ENCODE measurements around the gene TMA7B.

The TMA7B gene

DNA sequence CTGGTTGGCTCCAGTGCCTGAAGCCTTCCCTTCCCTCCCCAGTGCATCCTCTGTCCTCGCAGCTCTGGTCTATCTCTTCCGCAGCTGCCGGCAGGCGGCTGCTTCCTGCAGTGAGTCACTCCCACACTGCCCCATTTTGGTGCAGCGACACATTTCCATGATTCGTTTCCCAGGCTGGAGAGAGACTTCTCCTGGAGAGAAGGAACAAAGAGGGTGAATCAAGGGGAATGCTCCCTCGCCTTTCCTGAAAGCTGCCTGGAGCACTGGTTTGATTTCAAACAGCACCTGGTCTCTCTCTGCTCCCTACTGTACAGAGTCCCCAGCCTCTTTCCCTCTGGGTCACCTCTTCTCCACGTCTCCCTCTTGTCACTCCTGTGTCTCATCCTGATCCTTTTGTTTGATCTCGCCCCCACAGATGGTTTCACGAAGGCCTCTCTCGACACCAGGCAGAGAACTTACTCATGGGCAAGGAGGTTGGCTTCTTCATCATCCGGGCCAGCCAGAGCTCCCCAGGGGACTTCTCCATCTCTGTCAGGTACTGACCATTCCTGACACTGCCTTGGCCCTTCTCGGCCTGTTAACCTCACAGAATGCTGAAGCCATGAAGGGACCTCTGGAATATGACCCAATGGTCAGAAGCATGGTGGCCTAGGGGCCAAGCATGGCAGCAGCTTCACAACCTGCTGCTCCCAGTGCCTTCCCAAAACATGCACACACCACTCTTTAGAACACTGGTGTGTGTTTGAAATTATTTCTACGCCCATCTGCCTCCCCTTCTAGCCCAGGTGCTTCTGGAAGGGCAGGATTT lies at the start of gene TMA7B:
TSS of gene TMA7B (plus strand) at position 758 of the 808 bp plus-strand sequence. CDS start 3,978 bp downstream, outside the sequence.
- DNase-seq (ENCODE audit: low spot score), result no peak
- TF ChIP-seq, protein P1, sequence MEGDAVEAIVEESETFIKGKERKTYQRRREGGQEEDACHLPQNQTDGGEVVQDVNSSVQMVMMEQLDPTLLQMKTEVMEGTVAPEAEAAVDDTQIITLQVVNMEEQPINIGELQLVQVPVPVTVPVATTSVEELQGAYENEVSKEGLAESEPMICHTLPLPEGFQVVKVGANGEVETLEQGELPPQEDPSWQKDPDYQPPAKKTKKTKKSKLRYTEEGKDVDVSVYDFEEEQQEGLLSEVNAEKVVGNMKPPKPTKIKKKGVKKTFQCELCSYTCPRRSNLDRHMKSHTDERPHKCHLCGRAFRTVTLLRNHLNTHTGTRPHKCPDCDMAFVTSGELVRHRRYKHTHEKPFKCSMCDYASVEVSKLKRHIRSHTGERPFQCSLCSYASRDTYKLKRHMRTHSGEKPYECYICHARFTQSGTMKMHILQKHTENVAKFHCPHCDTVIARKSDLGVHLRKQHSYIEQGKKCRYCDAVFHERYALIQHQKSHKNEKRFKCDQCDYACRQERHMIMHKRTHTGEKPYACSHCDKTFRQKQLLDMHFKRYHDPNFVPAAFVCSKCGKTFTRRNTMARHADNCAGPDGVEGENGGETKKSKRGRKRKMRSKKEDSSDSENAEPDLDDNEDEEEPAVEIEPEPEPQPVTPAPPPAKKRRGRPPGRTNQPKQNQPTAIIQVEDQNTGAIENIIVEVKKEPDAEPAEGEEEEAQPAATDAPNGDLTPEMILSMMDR (IDR thresholded peaks at IDR 0.05; ENCODE audit: extremely low read depth, missing control alignments), result no peak

DNA sequence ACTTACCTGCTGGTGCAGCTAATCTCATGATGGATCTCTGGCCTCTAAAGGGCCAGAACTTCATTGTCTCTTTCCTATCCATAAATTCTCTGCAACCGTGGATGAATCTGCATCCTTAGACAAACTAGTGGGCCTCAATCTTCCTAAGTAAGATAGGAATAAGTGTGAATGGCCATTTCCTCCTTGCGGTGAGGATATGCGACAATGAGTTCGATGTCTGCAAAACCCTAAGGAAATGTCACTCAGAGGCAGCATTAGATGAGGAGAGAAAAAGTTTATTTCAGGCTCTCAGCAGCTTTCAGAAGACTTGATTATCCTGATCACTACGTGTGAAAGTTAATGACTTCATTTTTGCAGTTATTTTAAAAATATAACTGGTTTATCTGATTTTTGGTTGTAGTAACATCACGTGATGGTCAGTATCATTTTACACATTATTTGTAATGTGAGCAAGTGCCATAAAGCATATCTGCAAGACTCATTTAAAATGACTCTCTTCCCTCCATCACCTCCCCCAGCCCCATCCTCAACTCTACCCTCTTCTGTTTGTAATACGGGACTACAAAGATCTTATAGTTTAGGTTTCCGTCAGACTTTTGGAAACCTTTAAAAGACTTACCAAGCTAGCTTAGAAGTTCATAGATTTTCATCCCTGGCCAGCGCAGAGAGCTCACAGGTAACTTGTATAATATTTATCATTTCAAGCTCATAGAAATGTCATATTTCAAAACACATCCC lies 49.2 kb upstream of the TMA7B start:
- no peak for DNase-seq (ENCODE audit: low spot score)
- TF ChIP-seq, protein P1 (IDR thresholded peaks at IDR 0.05; ENCODE audit: extremely low read depth, missing control alignments), result no peak

DNA sequence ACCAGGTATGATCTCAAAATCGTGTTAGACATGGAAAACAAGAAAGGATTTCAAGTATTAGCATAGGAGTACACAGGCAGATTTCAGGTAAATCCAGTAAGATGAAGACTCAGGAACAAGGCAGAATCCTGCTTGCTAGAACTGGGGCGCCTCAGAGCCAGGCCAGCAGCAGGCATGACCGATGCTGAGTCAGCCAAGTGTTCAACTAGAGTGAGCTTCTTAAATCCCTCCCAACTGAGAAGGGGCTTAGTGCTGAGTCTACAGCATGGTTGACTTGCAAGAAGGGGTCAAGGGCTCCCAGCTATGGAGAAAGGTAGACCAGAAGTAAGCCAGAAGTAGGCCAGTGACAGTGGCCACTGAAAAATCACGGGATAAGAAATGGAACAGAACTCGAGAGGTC lies 46.9 kb upstream of the TMA7B start:
- no peak for DNase-seq (ENCODE audit: low spot score)
- TF ChIP-seq, protein P1 (IDR thresholded peaks at IDR 0.05; ENCODE audit: extremely low read depth, missing control alignments), result no peak

DNA sequence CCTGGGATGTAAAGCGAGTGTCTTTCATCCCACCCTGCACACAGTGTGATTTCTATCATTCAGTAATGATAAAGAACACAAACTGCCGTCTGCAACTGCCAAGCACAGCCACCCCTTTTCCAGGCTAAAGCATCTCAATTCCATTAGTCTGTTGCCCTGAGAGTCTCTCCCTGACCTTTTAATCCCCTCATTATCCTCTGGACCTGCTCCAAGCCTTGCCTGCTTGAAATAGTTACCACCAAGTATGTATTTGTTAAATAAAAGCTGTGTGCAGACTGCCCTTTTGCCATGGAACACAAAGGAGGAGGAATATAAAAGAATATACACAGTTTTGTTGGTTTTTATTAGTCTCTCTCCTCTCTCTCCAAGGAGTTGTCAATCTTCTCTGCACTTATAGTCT lies 46.3 kb upstream of the TMA7B start:
- no peak for DNase-seq (ENCODE audit: low spot score)

DNA sequence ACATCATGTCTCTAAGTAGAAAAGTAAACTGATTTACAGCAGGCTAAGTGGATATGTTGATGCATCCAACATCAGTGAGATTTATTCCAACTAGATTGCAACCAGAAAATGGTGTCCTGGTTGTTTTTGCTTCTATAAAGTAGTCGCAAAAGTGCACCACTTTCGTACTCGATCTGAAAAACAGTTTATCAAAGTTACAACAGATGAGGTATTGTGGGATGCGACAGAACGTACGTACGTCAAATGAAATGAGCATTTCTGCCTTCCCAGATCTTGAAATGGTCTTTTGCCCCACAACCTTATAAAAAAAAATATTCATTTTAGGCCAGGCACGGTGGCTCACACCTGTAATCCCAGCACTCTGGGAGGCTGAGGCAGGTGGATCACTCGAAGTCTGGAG lies 45.6 kb upstream of the TMA7B start:
- TF ChIP-seq, protein P1 (IDR thresholded peaks at IDR 0.05; ENCODE audit: extremely low read depth, missing control alignments), result no peak
- no peak for DNase-seq (ENCODE audit: low spot score)

More for the DNA sequence above, 46.3 kb upstream of the TMA7B start:
- TF ChIP-seq, protein P1 (IDR thresholded peaks at IDR 0.05; ENCODE audit: extremely low read depth, missing control alignments), result no peak

DNA sequence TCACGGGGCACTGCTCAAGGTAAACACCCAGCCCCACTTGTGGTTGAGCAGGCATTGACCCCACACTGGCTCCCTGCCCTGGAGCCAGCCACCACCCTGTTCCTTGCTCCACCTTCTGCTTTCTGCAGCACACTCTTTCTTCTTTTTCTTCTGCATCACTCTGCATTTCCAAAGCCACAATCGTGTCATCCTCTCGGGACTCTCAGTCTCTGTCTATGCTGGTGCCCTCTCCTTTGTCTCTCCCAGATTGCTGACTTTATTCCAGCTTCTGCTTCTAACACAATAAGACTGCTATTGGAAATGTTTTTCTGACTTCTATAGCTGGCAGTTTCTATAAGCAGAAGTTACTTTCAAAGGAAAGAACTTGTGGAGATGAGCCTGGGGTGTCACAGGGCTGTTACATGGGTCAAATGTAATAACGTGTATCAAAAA lies 44.9 kb upstream of the TMA7B start:
- no peak for DNase-seq (ENCODE audit: low spot score)
- TF ChIP-seq, protein P1 (IDR thresholded peaks at IDR 0.05; ENCODE audit: extremely low read depth, missing control alignments), result no peak

DNA sequence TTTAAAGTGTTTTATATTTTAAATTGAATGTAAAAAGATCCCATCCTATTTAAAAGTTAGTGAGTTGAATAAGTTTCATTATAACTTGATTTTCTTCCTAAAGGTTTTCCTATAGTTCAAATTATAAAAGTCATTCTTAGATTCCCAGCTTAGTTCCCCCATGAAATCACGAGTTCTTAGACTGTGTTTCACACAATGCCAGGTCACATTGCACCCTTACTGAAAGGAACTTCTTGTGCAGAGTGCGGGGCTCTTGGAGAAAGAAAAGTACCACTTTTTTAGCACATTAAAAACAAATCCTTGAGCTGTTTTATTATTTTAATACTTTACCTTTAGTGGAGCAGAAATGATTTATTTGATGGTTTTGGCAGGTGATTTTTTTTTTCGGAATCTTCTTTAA lies 43.7 kb upstream of the TMA7B start:
- DNase-seq (ENCODE audit: low spot score), result no peak
- TF ChIP-seq, protein P1 (IDR thresholded peaks at IDR 0.05; ENCODE audit: extremely low read depth, missing control alignments), result no peak

All from GM20000 (cell line).